ENCODE results near the gene CREBRF.
"Not testable (repeated sequence)": the region's sequence is repeated elsewhere in the genome, so short reads cannot be mapped to it uniquely, and the experiment has no call there.

CREBRF gene

GRCh38 chr5:173090639-173091038, 34.5 kb downstream of the CREBRF start:
- no peak for DNase-seq (ENCODE audit: low read depth)

- no peak for DNase-seq (ENCODE audit: low read depth)
Measured at GRCh38 chr5:173091981-173092380, 35.8 kb downstream of the CREBRF start.

GRCh38 chr5:173093606-173094005, 37.5 kb downstream of the CREBRF start:
- DNase-seq (ENCODE audit: low read depth), result no peak

- DNase-seq (ENCODE audit: low read depth), result peak; percentile 85
Measured at GRCh38 chr5:173094012-173094661, 38.0 kb downstream of the CREBRF start.

- DNase-seq (ENCODE audit: low read depth), result no peak
Measured at GRCh38 chr5:173098787-173099186, 42.6 kb downstream of the CREBRF start.

- DNase-seq (ENCODE audit: low read depth), result no peak
Measured at GRCh38 chr5:173099461-173099860, 43.3 kb downstream of the CREBRF start.

- DNase-seq (ENCODE audit: low read depth), result no peak
Measured at GRCh38 chr5:173101245-173101644, 45.1 kb downstream of the CREBRF start.

GRCh38 chr5:173103411-173103810, 47.3 kb downstream of the CREBRF start:
- no peak for DNase-seq (ENCODE audit: low read depth)

- DNase-seq (ENCODE audit: low read depth), result peak; percentile 18
Measured at GRCh38 chr5:173108914-173109313, 52.8 kb downstream of the CREBRF start.

- DNase-seq (ENCODE audit: low read depth), result no peak
Measured at GRCh38 chr5:173114536-173114935, 58.4 kb downstream of the CREBRF start.

- DNase-seq (ENCODE audit: low read depth), result no peak
Measured at GRCh38 chr5:173119719-173120118, 63.6 kb downstream of the CREBRF start.

GRCh38 chr5:173123416-173123815, 67.3 kb downstream of the CREBRF start:
- DNase-seq (ENCODE audit: low read depth), result peak; percentile 84

- DNase-seq (ENCODE audit: low read depth), result not testable (repeated sequence)
Measured at GRCh38 chr5:173132166-173132565, 76.0 kb downstream of the CREBRF start.

- peak; percentile 6 for DNase-seq (ENCODE audit: low read depth)
Measured at GRCh38 chr5:173138707-173139106, 82.6 kb downstream of the CREBRF start.

- no peak for DNase-seq (ENCODE audit: low read depth)
Measured at GRCh38 chr5:173139631-173140030, 83.5 kb downstream of the CREBRF start.

GRCh38 chr5:173140769-173141168, 84.6 kb downstream of the CREBRF start:
- no peak for DNase-seq (ENCODE audit: low read depth)

- no peak for DNase-seq (ENCODE audit: low read depth)
Measured at GRCh38 chr5:173143567-173143966, 87.4 kb downstream of the CREBRF start.

- peak; percentile 95 for DNase-seq (ENCODE audit: low read depth)
Measured at GRCh38 chr5:173144200-173145176, 88.3 kb downstream of the CREBRF start, which contains the start of gene BNIP1. TSS of gene BNIP1 (plus strand) at chr5:173144531. CDS start at chr5:173144546, 15 bp downstream.

- no peak for DNase-seq (ENCODE audit: low read depth)
Measured at GRCh38 chr5:173148354-173148753, 92.2 kb downstream of the CREBRF start.

- DNase-seq (ENCODE audit: low read depth), result no peak
Measured at GRCh38 chr5:173152547-173152946, 96.4 kb downstream of the CREBRF start.

- DNase-seq (ENCODE audit: low read depth), result no peak
Measured at GRCh38 chr5:173153842-173154241, 97.7 kb downstream of the CREBRF start.

GRCh38 chr5:173154619-173155018, 98.5 kb downstream of the CREBRF start:
- not testable (repeated sequence) for DNase-seq (ENCODE audit: low read depth)

GRCh38 chr5:173155912-173156311, 99.8 kb downstream of the CREBRF start:
- DNase-seq (ENCODE audit: low read depth), result no peak
